Measurements from ENCODE around the gene FAM161A. TPM values are rescaled to one million over a fixed set of nuclear protein-coding genes. Genes with fewer than 3 reads are reported as not detected.
A peak's percentile ranks its signal among the peaks of the same experiment; 100 is the strongest.
"Not testable (repeated sequence)": the region's sequence is repeated elsewhere in the genome, so short reads cannot be mapped to it uniquely, and the experiment has no call there.

The FAM161A gene
- polyA plus RNA-seq, 3 donors from 2014 or later, result 0.49 to 3.0 (median 0.66) TPM

- Mint-ChIP-seq H3K4me1 (no peaks in the 10 kb centered on the region), H3K36me3 (no peaks in the 10 kb centered on the region), H3K9me3 (peaks cover 0 to 2% (median 0%) of the 10 kb centered on the region in 6 donors), H3K4me3 (no peak overlapping the region), H3K27ac (no peak overlapping the region), H3K27me3 (ENCODE audit: low read depth in 3 of 3) (peaks cover 0 to 5% (median 2%) of the 10 kb centered on the region in 3 donors)
- DNase-seq, result no peak
Observed at GRCh38 chr2:61816480-61817355, 37.1 kb downstream of the FAM161A start.

GRCh38 chr2:61814539-61815160, 39.2 kb downstream of the FAM161A start:
- Mint-ChIP-seq H3K4me1 (no peaks in the 10 kb centered on the region), H3K4me3 (no peak overlapping the region), H3K27me3 (ENCODE audit: low read depth in 3 of 3) (peaks cover 0 to 3% (median 2%) of the 10 kb centered on the region in 3 donors), H3K36me3 (no peaks in the 10 kb centered on the region), H3K9me3 (peaks cover 0 to 2% (median 0%) of the 10 kb centered on the region in 6 donors), H3K27ac (no peak overlapping the region)
- DNase-seq, result no peak

GRCh38 chr2:61813314-61813713, 40.5 kb downstream of the FAM161A start:
- not testable (repeated sequence) for H3K27ac Mint-ChIP-seq; H3K4me3 Mint-ChIP-seq; DNase-seq; H3K4me1 Mint-ChIP-seq; H3K36me3 Mint-ChIP-seq; H3K27me3 Mint-ChIP-seq (ENCODE audit: low read depth in 3 of 3); H3K9me3 Mint-ChIP-seq

- no peak overlapping the region for H3K4me3 Mint-ChIP-seq
- no peaks in the 10 kb centered on the region for H3K4me1 Mint-ChIP-seq
- DNase-seq, result no peak
- H3K27me3 Mint-ChIP-seq (ENCODE audit: low read depth in 3 of 3), result peaks cover 0 to 5% (median 3%) of the 10 kb centered on the region in 3 donors
- H3K9me3 Mint-ChIP-seq, result peaks cover 0 to 2% (median 0%) of the 10 kb centered on the region in 6 donors
- H3K27ac Mint-ChIP-seq, result no peak overlapping the region
- H3K36me3 Mint-ChIP-seq, result no peaks in the 10 kb centered on the region
Observed at GRCh38 chr2:61811821-61812220, 42.0 kb downstream of the FAM161A start.

- H3K4me1 Mint-ChIP-seq, H3K36me3 Mint-ChIP-seq, H3K27ac Mint-ChIP-seq: not testable (repeated sequence)
Observed at GRCh38 chr2:61810203-61810602, 43.7 kb downstream of the FAM161A start.

GRCh38 chr2:61808693-61809092, 45.2 kb downstream of the FAM161A start:
- H3K27ac Mint-ChIP-seq; H3K4me3 Mint-ChIP-seq; H3K4me1 Mint-ChIP-seq; H3K27me3 Mint-ChIP-seq (ENCODE audit: low read depth in 3 of 3); H3K36me3 Mint-ChIP-seq; DNase-seq; H3K9me3 Mint-ChIP-seq: not testable (repeated sequence)

More at GRCh38 chr2:61810203-61810602, 43.7 kb downstream of the FAM161A start:
- not testable (repeated sequence) for DNase-seq; H3K27me3 Mint-ChIP-seq (ENCODE audit: low read depth in 3 of 3); H3K4me3 Mint-ChIP-seq; H3K9me3 Mint-ChIP-seq

- Mint-ChIP-seq H3K4me3 (no peak overlapping the region), H3K27me3 (ENCODE audit: low read depth in 3 of 3) (peaks cover 0 to 9% (median 3%) of the 10 kb centered on the region in 3 donors), H3K36me3 (no peaks in the 10 kb centered on the region), H3K9me3 (no peaks in the 10 kb centered on the region), H3K4me1 (no peaks in the 10 kb centered on the region), H3K27ac (no peak overlapping the region)
- DNase-seq, result no peak
Observed at GRCh38 chr2:61807036-61807757, 46.7 kb downstream of the FAM161A start.

- Mint-ChIP-seq H3K4me1 (no peaks in the 10 kb centered on the region), H3K36me3 (no peaks in the 10 kb centered on the region), H3K4me3 (no peak overlapping the region), H3K9me3 (no peaks in the 10 kb centered on the region), H3K27me3 (ENCODE audit: low read depth in 3 of 3) (peaks cover under 1 to 10% (median 2%) of the 10 kb centered on the region in 3 donors), H3K27ac (no peak overlapping the region)
- no peak for DNase-seq
Observed at GRCh38 chr2:61802548-61802947, 51.3 kb downstream of the FAM161A start.

GRCh38 chr2:61799099-61799498, 54.8 kb downstream of the FAM161A start:
- Mint-ChIP-seq H3K27me3 (ENCODE audit: low read depth in 3 of 3) (peaks cover 2 to 6% (median 3%) of the 10 kb centered on the region in 3 donors), H3K27ac (no peak overlapping the region), H3K36me3 (no peaks in the 10 kb centered on the region), H3K9me3 (no peaks in the 10 kb centered on the region), H3K4me3 (no peak overlapping the region), H3K4me1 (no peaks in the 10 kb centered on the region)
- no peak for DNase-seq

- H3K4me3 Mint-ChIP-seq; H3K36me3 Mint-ChIP-seq; DNase-seq; H3K9me3 Mint-ChIP-seq; H3K27ac Mint-ChIP-seq; H3K27me3 Mint-ChIP-seq (ENCODE audit: low read depth in 3 of 3); H3K4me1 Mint-ChIP-seq: not testable (repeated sequence)
Observed at GRCh38 chr2:61797446-61797845, 56.4 kb downstream of the FAM161A start.

- no peaks in the 10 kb centered on the region for H3K36me3 Mint-ChIP-seq
- no peak overlapping the region for H3K4me3 Mint-ChIP-seq
- H3K4me1 Mint-ChIP-seq, result peaks cover 5 to 6% of the 10 kb centered on the region in 2 donors
- no peaks in the 10 kb centered on the region for H3K9me3 Mint-ChIP-seq
- H3K27ac Mint-ChIP-seq, result no peak overlapping the region
- no peak for DNase-seq
- H3K27me3 Mint-ChIP-seq (ENCODE audit: low read depth in 3 of 3), result peaks cover 4 to 6% (median 5%) of the 10 kb centered on the region in 3 donors
Observed at GRCh38 chr2:61795408-61795807, 58.5 kb downstream of the FAM161A start.

- Mint-ChIP-seq H3K27me3 (ENCODE audit: low read depth in 3 of 3) (peaks cover 2 to 6% (median 2%) of the 10 kb centered on the region in 3 donors), H3K9me3 (no peaks in the 10 kb centered on the region), H3K4me3 (peak overlapping the region; percentile 33 to 74 (median 69)), H3K36me3 (no peaks in the 10 kb centered on the region), H3K27ac (peak overlapping the region in 1 of 6 donors; percentile 76), H3K4me1 (peaks cover 5 to 6% of the 10 kb centered on the region in 2 donors)
- peak; percentile 58 to 68 (median 64) for DNase-seq
Observed at GRCh38 chr2:61793389-61793836, 60.4 kb downstream of the FAM161A start.

- no peak overlapping the region for H3K27ac Mint-ChIP-seq
- H3K27me3 Mint-ChIP-seq (ENCODE audit: low read depth in 3 of 3), result peaks cover 2 to 7% (median 2%) of the 10 kb centered on the region in 3 donors
- no peaks in the 10 kb centered on the region for H3K36me3 Mint-ChIP-seq
- H3K4me3 Mint-ChIP-seq, result no peak overlapping the region
- DNase-seq, result no peak
- peaks cover 5 to 6% of the 10 kb centered on the region in 2 donors for H3K4me1 Mint-ChIP-seq
- no peaks in the 10 kb centered on the region for H3K9me3 Mint-ChIP-seq
Observed at GRCh38 chr2:61792355-61792890, 61.4 kb downstream of the FAM161A start.
